Jurkat, Clone E6-1 (cell line): ENCODE data around the gene EFTUD2.

Source experiments
- DNase-seq: peaks from one replicate; pipeline ENCODE4 v3.0.0-alpha.2; 2011; ENCODE audit warnings: low read depth, low spot score
- H3K4me3 ChIP-seq: 2 replicates; pipeline ENCODE4 v1.5.1; 2011; ENCODE audit warnings: mild to moderate bottlenecking, low read length, control low read depth, moderate library complexity

Gene EFTUD2

DNA sequence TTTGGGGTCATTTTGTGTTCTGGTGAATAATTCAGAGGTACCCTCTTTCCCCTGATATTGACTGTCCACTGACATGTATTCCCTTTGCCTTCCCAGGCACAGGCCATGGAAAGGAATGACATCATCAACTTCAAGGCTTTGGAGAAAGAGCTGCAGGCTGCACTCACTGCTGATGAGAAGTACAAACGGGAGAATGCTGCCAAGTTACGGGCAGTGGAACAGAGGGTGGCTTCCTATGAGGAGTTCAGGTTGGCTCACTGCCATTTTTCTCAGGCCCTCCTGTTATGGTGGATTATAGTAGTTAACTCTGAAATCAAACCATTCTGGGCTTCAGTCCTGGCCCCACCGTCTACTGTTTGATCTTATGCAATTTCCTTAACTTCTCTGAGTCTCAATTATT, 1.6 kb upstream of the EFTUD2 start:
- H3K4me3 ChIP-seq: no peak overlapping the region
- DNase-seq: no peak

DNA sequence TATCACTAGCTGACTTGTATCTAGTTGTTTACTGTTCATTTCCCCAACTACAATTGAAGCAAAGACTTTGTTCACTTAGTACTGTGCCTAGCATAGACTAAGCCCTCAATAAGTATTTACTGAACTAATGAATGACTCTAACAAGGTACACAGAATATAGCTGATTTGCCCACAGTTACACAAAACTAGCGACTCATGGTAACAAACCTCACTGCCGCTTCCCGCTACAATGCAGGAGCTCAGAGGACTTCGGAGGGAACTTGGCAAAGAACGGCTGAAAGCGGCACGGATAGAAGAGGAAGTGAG, 524 bp downstream of the EFTUD2 start:
- no peak for DNase-seq
- H3K4me3 ChIP-seq: peak overlapping the region; percentile 83

DNA sequence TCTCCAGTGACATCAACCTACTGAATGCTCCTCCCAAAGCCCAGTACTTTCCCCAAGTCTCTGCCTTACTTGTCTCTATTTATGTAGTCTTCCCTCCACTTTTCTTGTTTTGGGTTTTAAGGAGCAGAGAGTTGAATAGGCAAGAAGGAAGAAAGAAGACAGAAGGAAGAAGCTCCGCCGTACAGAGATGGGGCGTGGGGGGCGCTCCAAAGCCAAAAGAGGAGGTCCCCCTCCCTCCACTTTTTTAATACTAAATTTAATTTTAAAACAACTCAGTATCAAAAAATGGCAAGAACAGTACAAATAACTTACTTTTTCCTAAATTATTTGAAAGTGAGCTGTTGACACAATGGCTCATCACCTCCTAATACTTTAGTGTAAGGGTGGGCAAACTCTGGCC, 4.6 kb downstream of the EFTUD2 start:
- no peak for DNase-seq
- no peak overlapping the region for H3K4me3 ChIP-seq

DNA sequence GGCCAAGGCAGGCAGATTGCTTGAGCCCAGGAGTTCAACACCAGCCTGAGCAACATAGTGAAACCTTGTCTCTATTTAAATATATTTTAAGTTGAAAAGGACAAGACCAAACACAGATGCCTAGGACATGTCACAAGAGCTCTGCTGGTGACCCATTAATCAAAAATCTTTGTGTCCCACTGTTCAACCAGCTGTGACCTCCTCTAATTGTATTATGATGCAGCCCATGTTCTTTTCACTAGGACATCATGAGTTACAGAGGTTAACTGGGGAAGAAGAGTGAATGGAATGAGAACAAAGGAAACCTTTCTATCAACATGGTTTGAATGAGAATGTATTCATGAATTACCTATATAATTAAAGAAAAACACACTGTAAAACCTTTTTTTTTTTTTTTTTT, 7.0 kb downstream of the EFTUD2 start:
- DNase-seq: no peak

DNA sequence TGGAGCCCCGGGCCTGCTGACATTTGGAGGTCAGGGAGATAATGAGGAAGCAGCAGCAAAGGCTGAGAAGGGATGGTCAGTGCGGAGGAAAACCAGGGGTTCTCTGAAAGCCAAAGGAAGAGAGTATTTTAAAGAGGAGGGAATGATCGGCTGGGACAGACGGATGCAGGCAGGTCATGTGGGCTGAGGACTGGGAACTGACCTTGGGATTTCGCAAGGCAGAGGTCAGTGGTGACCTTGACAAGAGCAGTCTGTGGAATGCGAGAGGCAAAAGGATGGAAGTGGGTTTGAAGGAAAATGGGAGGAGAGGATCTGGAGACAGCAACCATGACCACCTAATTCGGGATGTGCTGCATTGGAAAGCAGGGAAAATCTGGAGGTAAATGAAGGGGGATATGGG, 10.2 kb downstream of the EFTUD2 start:
- no peak for DNase-seq
- H3K4me3 ChIP-seq: no peak overlapping the region

More for the DNA sequence above, 7.0 kb downstream of the EFTUD2 start:
- no peak overlapping the region for H3K4me3 ChIP-seq

DNA sequence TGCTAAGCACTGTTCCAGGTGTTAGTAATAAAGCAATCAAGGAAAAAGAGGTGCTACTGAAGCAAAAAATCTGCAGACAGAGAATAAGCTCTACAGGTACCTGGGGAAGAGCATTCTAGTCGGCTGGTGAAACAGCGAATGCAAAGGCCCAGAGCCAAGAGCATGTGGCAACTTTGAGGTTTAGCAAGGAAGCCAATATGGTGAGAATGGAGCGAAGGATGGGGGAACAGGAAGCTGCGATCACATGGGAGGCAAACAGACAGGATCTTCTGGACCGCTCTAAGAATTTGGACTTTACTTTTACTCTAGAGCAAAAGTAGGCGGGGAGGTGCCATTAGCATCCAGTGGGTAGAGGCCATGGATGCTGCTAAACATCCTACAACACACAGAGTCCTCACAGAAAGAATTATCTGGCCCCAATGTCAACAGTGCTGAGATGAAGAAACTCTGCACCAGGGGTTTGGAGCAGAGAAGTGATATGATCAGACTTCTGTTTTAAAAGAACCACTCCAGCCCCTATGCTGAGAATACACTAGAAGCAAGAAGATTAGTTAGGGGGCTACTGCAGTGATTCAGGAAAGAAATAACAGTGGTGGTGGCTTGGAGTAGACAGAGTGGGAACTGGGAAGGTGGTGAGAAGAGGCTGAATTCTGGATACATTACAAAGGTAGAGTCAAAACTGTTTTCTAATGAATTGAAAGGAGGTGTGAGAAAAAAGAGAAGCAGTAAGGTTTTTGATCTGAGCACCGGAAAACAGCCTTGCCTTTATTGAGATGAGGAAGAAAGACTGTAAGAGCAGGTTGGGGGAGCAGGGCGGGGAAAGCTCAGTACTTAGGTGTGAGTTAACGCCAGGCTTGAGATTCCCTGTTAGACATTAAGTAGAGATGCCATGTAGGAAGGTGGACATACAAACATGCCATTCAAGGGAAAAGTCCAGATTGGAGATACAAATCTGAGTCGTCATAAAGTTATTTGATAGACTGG, 11.0 kb downstream of the EFTUD2 start:
- peak; percentile 70 for DNase-seq
- peak overlapping the region; percentile 25 for H3K4me3 ChIP-seq

DNA sequence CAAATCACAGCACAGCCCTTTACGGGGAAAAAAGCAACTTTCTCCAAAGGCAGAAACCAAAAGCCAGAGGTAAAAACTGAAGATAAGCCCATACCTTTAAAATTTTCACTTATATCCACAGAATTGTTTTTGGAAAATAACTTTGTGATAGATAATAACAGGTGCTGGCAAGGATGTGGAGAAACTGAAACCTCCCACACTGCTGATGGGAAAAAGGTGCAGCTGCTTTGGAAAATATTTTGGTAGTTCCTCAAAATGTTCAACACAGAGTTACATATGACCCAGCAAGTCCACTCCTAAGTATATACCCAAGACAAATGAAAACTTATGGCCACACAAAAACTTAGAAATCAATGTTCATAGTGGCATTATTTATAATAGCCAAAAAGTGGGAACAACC, 12.2 kb downstream of the EFTUD2 start:
- H3K4me3 ChIP-seq: no peak overlapping the region
- DNase-seq: no peak

DNA sequence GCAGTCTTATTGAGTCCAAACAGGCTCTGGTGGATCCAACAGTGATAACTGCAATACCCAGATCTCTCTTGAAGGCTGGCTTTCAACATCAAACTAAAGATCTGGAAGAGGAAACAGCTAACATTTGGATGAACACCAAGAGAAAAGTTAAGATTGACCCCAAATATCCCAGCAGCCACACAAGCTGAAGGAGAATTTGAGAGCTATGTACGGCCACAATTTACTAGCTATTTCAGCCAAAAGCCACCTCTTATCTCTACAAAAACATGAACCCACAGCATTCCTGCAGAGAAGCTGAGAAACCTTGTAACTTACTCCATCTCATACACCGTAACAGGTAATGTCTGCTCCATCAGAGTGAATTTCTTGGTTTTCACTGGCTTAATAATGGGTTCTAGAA, 14.3 kb downstream of the EFTUD2 start:
- no peak for DNase-seq
- no peak overlapping the region for H3K4me3 ChIP-seq

DNA sequence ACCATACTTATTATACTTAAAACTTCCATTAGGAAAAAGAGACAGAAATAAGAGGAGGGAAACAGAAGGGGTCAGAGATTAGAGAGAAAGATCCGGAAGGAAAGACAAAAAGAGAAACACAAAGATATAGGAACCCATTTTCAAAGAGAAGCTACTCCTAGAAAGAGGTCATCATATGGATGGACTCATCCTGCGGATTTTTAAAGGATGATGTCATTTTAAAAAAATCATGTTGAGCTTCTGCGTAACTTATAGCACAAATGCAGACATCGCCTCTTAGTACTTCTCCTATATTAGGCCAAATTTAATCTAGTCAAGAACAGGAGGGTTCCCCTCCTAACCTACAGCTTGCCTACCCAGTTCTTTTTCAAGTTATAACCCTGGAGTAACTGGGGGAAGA, 18.1 kb downstream of the EFTUD2 start:
- DNase-seq: no peak
- no peak overlapping the region for H3K4me3 ChIP-seq

DNA sequence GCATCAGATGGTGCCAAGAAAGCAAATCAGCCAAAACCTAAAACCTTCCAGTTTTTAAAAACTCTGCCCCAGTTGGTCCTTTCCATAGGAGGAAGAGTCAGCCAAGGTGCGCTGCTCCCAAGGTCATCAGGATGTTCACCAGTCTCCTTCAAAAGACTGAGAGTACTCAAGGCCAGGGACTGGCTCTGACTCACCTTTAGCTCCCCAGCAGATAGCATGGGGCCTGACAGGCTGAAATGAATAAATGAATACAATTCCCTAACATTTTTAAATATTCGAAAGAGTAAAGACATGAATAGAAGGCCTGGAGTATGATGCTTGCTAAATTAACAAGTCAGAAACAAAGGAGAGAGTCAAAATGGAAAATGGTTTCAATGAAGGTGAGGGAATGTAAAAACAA, 19.2 kb downstream of the EFTUD2 start:
- no peak for DNase-seq
- H3K4me3 ChIP-seq: no peak overlapping the region

DNA sequence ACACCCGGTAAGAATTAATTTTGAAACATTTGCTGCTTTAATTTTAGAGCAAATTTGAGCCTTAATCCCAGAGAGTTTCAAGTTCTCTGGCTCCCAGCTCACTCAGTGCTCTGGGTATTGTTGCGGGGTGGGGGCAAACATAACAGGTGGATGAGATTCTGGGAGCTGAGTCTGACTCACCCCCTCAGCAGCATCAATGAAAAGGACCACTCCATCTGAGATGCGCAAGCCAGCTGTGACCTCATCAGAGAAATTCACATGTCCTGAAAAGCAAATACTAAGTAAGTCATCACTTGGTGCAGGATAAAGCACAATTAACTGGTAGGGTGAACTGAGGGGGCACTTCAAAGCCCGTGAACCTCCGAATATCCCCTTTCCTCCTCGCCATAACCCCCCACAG, 19.9 kb downstream of the EFTUD2 start:
- H3K4me3 ChIP-seq: no peak overlapping the region
- no peak for DNase-seq

DNA sequence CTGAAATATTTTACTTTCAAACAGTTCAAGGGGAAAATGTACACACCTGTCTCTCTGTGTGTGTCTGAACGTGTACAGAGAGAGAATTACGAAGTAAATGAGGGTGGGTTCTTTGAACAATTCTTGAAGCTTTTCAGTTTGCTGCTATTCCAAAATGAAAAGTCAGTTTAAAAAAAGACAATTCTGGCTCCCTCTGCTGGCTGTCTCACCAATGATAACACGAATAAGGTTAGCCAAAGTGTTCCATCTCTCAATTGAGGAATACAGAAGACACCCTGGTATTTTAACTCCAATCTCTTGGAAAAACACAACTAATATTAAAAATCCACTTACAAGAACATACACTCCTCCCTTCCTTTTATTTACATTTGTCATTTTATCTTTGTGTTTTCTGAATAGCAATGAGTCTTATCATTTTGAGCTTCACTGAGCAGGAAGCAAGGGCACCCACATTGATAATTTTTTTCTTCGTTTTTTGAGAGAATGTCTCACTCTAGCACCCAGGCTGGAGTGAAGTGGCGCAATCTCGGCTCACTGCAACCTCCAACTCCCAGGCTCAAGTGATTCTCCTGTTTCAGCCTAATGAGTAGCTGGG, 20.5 kb downstream of the EFTUD2 start:
- DNase-seq: no peak
- no peak overlapping the region for H3K4me3 ChIP-seq

DNA sequence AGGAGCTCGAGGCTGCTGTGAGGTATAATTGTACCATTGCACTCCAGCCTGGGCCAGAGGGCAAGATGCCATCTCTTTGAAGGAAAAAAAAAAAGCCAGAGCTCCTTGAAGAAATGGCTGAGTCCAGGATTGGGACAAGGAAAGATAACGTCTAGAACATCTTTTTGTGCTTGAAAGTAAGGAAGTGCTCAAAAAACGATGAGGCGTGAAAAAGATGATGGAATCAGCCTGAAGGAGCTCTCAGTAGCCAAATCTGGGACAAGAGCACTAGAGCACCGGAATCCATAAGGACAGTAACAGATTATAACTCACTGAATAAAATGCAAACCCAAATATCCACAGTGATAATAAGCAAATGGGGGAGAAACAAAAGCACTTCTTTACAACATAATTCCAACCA, 22.1 kb downstream of the EFTUD2 start:
- H3K4me3 ChIP-seq: no peak overlapping the region
- DNase-seq: no peak

DNA sequence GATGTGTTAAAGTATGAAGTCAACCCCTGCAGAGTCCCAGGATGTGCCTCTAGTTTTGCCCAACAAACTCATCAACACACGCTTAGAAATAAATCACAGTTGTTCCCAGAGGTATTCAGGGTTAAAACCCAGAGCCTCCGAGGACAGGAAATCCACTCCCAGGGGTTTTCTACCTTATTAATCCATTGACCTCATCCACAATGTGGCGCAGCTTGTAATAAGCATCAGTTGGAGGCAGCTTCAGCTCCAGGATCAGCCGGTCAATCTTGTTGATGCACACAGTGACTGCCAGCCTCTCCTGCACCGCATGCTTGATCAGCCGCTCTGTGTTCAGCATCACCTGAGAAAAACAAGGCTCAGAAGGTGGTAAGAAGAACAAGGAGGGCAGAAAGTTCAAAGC, 23.5 kb downstream of the EFTUD2 start:
- no peak overlapping the region for H3K4me3 ChIP-seq
- no peak for DNase-seq

DNA sequence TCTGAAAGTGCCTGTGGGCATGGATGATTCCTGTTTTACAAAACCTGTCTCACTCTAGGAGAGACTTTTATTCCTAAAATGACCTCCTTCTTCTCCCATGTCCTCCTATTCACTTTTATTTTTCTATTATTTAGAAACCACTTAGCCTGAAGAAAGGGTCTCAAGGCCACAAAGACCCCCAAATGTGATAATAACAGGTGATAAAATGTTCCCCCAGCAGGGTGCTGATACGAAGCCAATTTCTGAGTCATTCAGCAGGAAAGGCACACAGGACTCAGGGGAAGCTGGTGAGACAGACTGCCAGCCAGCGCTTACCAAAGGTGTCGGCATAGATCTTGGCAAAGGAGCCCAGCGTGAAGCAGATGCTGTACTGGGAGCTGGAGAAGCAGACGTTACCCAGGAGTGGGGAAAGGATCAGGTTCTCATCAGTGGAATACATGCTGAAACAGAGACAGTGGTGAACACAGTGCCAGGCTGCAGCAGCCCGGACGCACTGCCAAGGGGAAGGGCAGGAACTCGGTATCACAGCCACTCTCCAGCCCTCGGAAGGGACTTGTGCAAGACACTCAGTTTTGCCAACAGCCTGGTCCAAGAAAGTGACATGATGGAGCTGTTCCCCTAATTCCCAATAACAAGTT, 27.0 kb downstream of the EFTUD2 start:
- no peak overlapping the region for H3K4me3 ChIP-seq
- no peak for DNase-seq

DNA sequence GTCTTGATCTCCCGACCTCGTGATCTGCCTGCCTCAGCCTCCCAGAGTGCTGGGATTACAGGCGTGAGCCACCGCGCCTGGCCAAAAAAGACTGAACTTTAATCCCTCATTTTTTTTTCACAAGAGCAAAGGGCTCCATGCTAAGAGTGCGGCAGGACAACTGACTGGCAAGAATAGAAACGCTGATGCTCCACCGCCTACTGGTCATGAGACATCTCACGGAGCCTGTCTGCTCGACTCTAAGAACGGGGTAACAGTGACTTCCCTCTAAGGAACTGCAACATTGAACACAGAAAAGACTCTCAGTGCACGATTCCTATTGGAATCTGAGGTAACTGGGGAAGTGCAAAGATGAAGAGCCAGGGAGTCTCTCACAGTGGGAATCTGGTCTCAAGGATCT, 27.7 kb downstream of the EFTUD2 start:
- no peak overlapping the region for H3K4me3 ChIP-seq
- no peak for DNase-seq

DNA sequence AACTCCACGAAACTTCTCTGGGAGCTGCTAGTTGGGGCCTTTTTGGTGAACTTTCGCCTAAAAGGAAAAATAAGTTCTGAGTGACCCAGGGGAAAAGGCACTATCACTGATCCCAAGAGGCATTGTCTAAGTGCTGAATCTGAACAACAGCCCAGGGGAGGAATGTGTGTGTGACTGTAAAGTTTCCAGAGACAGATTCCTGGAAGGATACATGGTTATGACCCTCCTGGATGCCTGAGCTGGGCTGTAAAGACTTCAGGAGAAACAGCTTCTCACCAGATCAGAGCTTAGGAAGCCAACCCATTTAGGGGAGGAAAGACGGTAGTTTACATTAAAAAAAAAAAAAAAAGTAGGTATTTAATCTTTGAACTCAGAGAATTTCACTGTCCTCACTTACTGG, 31.4 kb downstream of the EFTUD2 start:
- no peak overlapping the region for H3K4me3 ChIP-seq
- no peak for DNase-seq

DNA sequence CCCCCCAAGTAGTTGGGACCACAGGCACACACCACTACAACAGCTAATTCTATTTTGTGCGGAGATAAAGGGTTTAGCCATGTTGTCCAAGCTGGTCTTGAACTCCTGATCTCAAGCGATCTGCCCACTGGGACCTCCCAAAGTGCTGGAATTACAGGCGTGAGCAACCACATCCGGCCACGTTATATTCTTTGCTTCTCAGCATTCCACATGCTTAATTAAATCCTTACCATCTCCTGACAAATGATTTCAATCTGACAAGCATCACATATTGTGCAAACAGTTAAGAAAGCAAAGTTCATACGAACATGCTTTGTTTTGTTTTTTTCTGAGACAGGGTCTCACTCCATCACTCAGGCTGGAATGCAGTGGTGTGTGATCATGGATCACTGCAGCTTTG, 33.3 kb downstream of the EFTUD2 start:
- no peak for DNase-seq
- H3K4me3 ChIP-seq: no peak overlapping the region

DNA sequence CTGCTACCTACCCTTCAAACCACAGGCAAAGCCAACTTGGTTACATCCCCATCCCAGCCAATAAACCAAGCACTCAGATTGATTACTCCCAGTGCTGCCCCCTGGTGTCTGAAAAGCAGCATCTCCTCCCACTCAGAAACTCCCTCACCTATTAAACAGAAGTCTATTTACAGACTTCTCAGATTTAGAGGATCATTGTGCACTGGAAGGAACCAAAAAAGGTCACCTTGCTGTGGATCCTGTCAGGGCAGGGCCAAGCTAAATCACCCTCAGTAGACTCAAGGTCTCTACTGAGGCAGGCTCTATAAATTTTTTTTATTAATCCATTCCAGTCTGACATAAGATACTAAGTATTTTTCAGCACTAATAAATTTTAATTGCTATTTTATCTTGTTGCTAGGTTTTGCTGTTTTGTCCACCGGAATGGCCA, 34.0 kb downstream of the EFTUD2 start:
- no peak overlapping the region for H3K4me3 ChIP-seq
- DNase-seq: peak; percentile 66

DNA sequence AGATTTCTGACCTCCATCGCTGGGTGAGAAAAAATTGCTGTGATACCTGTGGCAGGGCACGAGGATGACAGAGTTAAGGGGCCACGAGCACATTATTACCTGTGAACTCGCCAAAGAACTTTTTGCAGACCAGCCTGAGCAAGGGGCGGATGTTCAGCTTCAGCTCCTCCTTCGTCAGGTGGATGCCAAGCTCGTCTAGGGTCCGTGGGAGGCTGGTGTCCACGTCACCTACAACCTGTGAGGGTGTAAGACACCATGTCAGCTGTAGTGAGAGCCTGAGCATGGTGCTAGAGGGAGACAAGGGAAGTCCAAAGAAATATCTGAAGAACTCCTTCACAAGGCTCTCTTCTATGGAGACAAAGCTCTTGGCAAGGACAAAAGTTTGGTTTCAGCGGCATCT, 34.4 kb downstream of the EFTUD2 start:
- H3K4me3 ChIP-seq: no peak overlapping the region

More for the DNA sequence above, 34.4 kb downstream of the EFTUD2 start:
- DNase-seq: no peak
